Neuronal stem cell (in vitro differentiated cells): ENCODE measurements around the gene VPS35L.
"Not testable (repeated sequence)": the region's sequence is repeated elsewhere in the genome, so short reads cannot be mapped to it uniquely, and the experiment has no call there.

Experiments used
- DNase-seq: peaks from one replicate; pipeline ENCODE4 v3.0.0-alpha.2; 2013; ENCODE audit warnings: low spot score
- H2AFZ ChIP-seq: one replicate; pipeline ENCODE4 v1.6.1; 2013; ENCODE audit warnings: mild to moderate bottlenecking, low read length, inconsistent platforms
- H2AK5ac ChIP-seq: 2 replicates; pipeline ENCODE4 v1.6.1; 2013; ENCODE audit warnings: low read depth, mild to moderate bottlenecking, inconsistent platforms, low read length, moderate library complexity, mixed read lengths
- H2BK120ac ChIP-seq: 2 replicates; pipeline ENCODE4 v1.6.1; 2013; ENCODE audit warnings: low read depth, mild to moderate bottlenecking, inconsistent platforms, low read length, moderate library complexity, mixed read lengths
- H2BK12ac ChIP-seq: one replicate; pipeline ENCODE4 v1.6.1; 2013; ENCODE audit warnings: low read length, inconsistent platforms
- H2BK15ac ChIP-seq: 2 replicates; pipeline ENCODE4 v1.6.1; 2013; ENCODE audit warnings: mild to moderate bottlenecking, low read length, inconsistent platforms, mixed read lengths
- H2BK5ac ChIP-seq: one replicate; pipeline ENCODE4 v1.6.1; 2013; ENCODE audit warnings: inconsistent platforms, mild to moderate bottlenecking, low read length, moderate library complexity
- H3K14ac ChIP-seq: one replicate; pipeline ENCODE4 v1.6.1; 2013; ENCODE audit warnings: low read length, inconsistent platforms
- H3K18ac ChIP-seq: 2 replicates; pipeline ENCODE4 v1.6.1; 2013; ENCODE audit warnings: low read length, inconsistent platforms
- H3K23ac ChIP-seq: 2 replicates; pipeline ENCODE4 v1.6.1; 2013; ENCODE audit warnings: low read depth, mild to moderate bottlenecking, mixed read lengths, low read length, inconsistent platforms; ENCODE audit not compliant: poor library complexity
- H3K27ac ChIP-seq: replicated peaks from 3 replicates; pipeline ENCODE4 v1.5.1; 2013; ENCODE audit warnings: low read length, inconsistent platforms
- H3K27me3 ChIP-seq, 3 experiments: 2 replicates each; pipeline ENCODE4 v1.6.1; 2013; ENCODE audit warnings: low read length in 3 of 3, mild to moderate bottlenecking in 2 of 3, inconsistent platforms in 1 of 3, low read depth in 1 of 3, mixed read lengths in 1 of 3, moderate library complexity in 1 of 3; ENCODE audit not compliant: control insufficient read depth in 3 of 3, insufficient read depth in 3 of 3
- H3K36me3 ChIP-seq, 2 donors: replicated peaks in 1 of 2; 2 replicates each; pipeline ENCODE4 v1.6.1; 2013; ENCODE audit warnings: low read length in 2 of 2; ENCODE audit not compliant: control insufficient read depth in 2 of 2, insufficient read depth in 2 of 2
- H3K4ac ChIP-seq: 2 replicates; pipeline ENCODE4 v1.6.1; 2013; ENCODE audit warnings: inconsistent platforms, mild to moderate bottlenecking, low read length, moderate library complexity
- H3K4me1 ChIP-seq, 2 donors: 1 replicate in 1 of 2; 2 replicates in 1 of 2; pipeline ENCODE4 v1.6.1; 2013; ENCODE audit warnings: low read length in 2 of 2, low read depth in 1 of 2; ENCODE audit not compliant: control insufficient read depth in 2 of 2, insufficient read depth in 1 of 2
- H3K4me2 ChIP-seq: one replicate; pipeline ENCODE4 v1.6.1; 2013; ENCODE audit warnings: mild to moderate bottlenecking, low read length, inconsistent platforms; ENCODE audit not compliant: insufficient read depth, poor library complexity, severe bottlenecking
- H3K4me3 ChIP-seq, 2 donors: 2 replicates each; pipeline ENCODE4 v1.5.1; 2013; ENCODE audit warnings: low read length in 2 of 2, mild to moderate bottlenecking in 2 of 2, inconsistent platforms in 1 of 2, moderate library complexity in 1 of 2
- H3K79me1 ChIP-seq: one replicate; pipeline ENCODE4 v1.6.1; 2013; ENCODE audit warnings: low read depth, mild to moderate bottlenecking, inconsistent platforms, low read length, moderate library complexity
- H3K9ac ChIP-seq: one replicate; pipeline ENCODE4 v1.6.1; 2013; ENCODE audit warnings: mild to moderate bottlenecking, low read depth, low read length, inconsistent platforms; ENCODE audit not compliant: poor library complexity
- H3K9me3 ChIP-seq, 2 donors: replicated peaks in 1 of 2; 2 replicates each; pipeline versions ENCODE3 to v1.6.1; 2013; ENCODE audit warnings: low read length in 2 of 2, mild to moderate bottlenecking in 2 of 2, inconsistent platforms in 1 of 2, low read depth in 1 of 2, mixed read lengths in 1 of 2, moderate library complexity in 1 of 2; ENCODE audit not compliant: control insufficient read depth in 2 of 2, insufficient read depth in 1 of 2
- H4K8ac ChIP-seq: one replicate; pipeline ENCODE4 v1.6.1; 2013; ENCODE audit warnings: low read depth, mild to moderate bottlenecking, inconsistent platforms, low read length, moderate library complexity
- H4K91ac ChIP-seq: one replicate; pipeline ENCODE4 v1.6.1; 2013; ENCODE audit warnings: low read length, low read depth, mild to moderate bottlenecking, inconsistent platforms; ENCODE audit not compliant: poor library complexity
- WGBS, 2 donors: extraction: QIAGEN DNeasy Blood & Tissue Kit; methylation state at CpG; one replicate each; pipeline ENCODE4 v1.1.7; 2013; ENCODE audit warnings: missing lambda C conversion rate in 2 of 2, mixed read lengths in 1 of 2; ENCODE audit not compliant: insufficient read length in 2 of 2, insufficient replicate concordance in 1 of 2; ENCODE audit errors: extremely low coverage in 2 of 2; 5-methylcytosine and 5-hydroxymethylcytosine counted together

VPS35L gene

GRCh38 chr16:19678804-19679203 lies 123.3 kb downstream of the VPS35L start:
- no peak overlapping the region for H3K4ac ChIP-seq
- H3K4me2 ChIP-seq, result no peak overlapping the region
- no peak overlapping the region for H2BK120ac ChIP-seq
- H2AFZ ChIP-seq, result no peak overlapping the region
- no peak overlapping the region for H4K8ac ChIP-seq
- no peaks in the 10 kb centered on the region for H3K27me3 ChIP-seq
- H3K4me1 ChIP-seq, result no peaks in the 10 kb centered on the region
- no peak overlapping the region for H4K91ac ChIP-seq
- H3K9ac ChIP-seq, result no peak overlapping the region
- no peaks in the 10 kb centered on the region for H3K79me1 ChIP-seq
- no peak overlapping the region for H3K27ac ChIP-seq
- H2AK5ac ChIP-seq, result no peak overlapping the region
- peaks cover 0 to 7% of the 10 kb centered on the region in 2 donors for H3K9me3 ChIP-seq
- no peak overlapping the region for H2BK15ac ChIP-seq
- no peak for DNase-seq
- no peak overlapping the region for H2BK12ac ChIP-seq
- no peak overlapping the region for H3K18ac ChIP-seq
- no peak overlapping the region for H3K14ac ChIP-seq
- no peak overlapping the region for H2BK5ac ChIP-seq
- no peak overlapping the region for H3K4me3 ChIP-seq
- no peak overlapping the region for H3K23ac ChIP-seq
- no CpG with 5 or more reads among the region's 7 CpGs for WGBS, 2 donors
- H3K36me3 ChIP-seq, result peaks cover 1 to 62% of the 10 kb centered on the region in 2 donors

- H4K91ac ChIP-seq, H4K8ac ChIP-seq, H3K27ac ChIP-seq, H3K79me1 ChIP-seq, H2BK15ac ChIP-seq, H2BK5ac ChIP-seq, H3K4me3 ChIP-seq, H2AFZ ChIP-seq, H3K4me2 ChIP-seq, H2BK120ac ChIP-seq, H3K9ac ChIP-seq, DNase-seq, H3K18ac ChIP-seq, H3K4ac ChIP-seq, H2AK5ac ChIP-seq, H3K4me1 ChIP-seq, H3K27me3 ChIP-seq, H2BK12ac ChIP-seq, H3K14ac ChIP-seq, H3K23ac ChIP-seq: not testable (repeated sequence)
- H3K36me3 ChIP-seq, result peaks cover 0 to 67% of the 10 kb centered on the region in 2 donors
- WGBS, 2 donors, result no CpG with 5 or more reads among the region's 6 CpGs
- H3K9me3 ChIP-seq, result peaks cover 0 to 10% of the 10 kb centered on the region in 2 donors
Observed at GRCh38 chr16:19679281-19679680, 123.8 kb downstream of the VPS35L start.

GRCh38 chr16:19680881-19681340 lies 125.4 kb downstream of the VPS35L start:
- Histone ChIP-seq H2BK12ac (no peak overlapping the region), H2AK5ac (no peak overlapping the region), H3K4me3 (no peak overlapping the region), H3K9ac (no peak overlapping the region), H3K79me1 (peaks cover 2% of the 10 kb centered on the region), H3K4me2 (no peak overlapping the region), H3K4ac (no peak overlapping the region), H2BK15ac (no peak overlapping the region), H3K27ac (no peak overlapping the region), H2BK120ac (no peak overlapping the region), H3K9me3 (peaks cover 0 to 19% of the 10 kb centered on the region in 2 donors), H3K27me3 (no peaks in the 10 kb centered on the region), H4K8ac (no peak overlapping the region), H3K14ac (no peak overlapping the region), H3K18ac (peak overlapping the region; percentile 45), H3K36me3 (peaks cover 5 to 72% of the 10 kb centered on the region in 2 donors), H2BK5ac (no peak overlapping the region), H4K91ac (no peak overlapping the region), H3K23ac (peak overlapping the region; percentile 37), H2AFZ (no peak overlapping the region), H3K4me1 (no peaks in the 10 kb centered on the region)
- no CpG with 5 or more reads among the region's 6 CpGs for WGBS, 2 donors
- no peak for DNase-seq

- Histone ChIP-seq H3K18ac (no peak overlapping the region), H4K91ac (no peak overlapping the region), H3K9me3 (peaks cover 0 to 19% of the 10 kb centered on the region in 2 donors), H3K4me3 (no peak overlapping the region), H2BK5ac (no peak overlapping the region), H2BK120ac (no peak overlapping the region), H3K4me2 (no peak overlapping the region), H3K4ac (no peak overlapping the region), H3K23ac (no peak overlapping the region), H3K27me3 (no peaks in the 10 kb centered on the region), H3K14ac (no peak overlapping the region), H3K36me3 (peaks cover 5 to 76% of the 10 kb centered on the region in 2 donors), H3K27ac (no peak overlapping the region), H2AFZ (no peak overlapping the region), H2AK5ac (no peak overlapping the region), H2BK12ac (no peak overlapping the region), H3K79me1 (peaks cover 2% of the 10 kb centered on the region), H3K9ac (no peak overlapping the region), H3K4me1 (no peaks in the 10 kb centered on the region), H2BK15ac (no peak overlapping the region), H4K8ac (no peak overlapping the region)
- whole genome bisulfite sequencing, 2 donors, result no CpG with 5 or more reads among the region's 12 CpGs
- DNase-seq, result no peak
Observed at GRCh38 chr16:19681637-19682036, 126.1 kb downstream of the VPS35L start.
